Measurements from ENCODE around the gene MVB12B.
"Not testable (repeated sequence)": the region's sequence is repeated elsewhere in the genome, so short reads cannot be mapped to it uniquely, and the experiment has no call there.

The MVB12B gene

DNA sequence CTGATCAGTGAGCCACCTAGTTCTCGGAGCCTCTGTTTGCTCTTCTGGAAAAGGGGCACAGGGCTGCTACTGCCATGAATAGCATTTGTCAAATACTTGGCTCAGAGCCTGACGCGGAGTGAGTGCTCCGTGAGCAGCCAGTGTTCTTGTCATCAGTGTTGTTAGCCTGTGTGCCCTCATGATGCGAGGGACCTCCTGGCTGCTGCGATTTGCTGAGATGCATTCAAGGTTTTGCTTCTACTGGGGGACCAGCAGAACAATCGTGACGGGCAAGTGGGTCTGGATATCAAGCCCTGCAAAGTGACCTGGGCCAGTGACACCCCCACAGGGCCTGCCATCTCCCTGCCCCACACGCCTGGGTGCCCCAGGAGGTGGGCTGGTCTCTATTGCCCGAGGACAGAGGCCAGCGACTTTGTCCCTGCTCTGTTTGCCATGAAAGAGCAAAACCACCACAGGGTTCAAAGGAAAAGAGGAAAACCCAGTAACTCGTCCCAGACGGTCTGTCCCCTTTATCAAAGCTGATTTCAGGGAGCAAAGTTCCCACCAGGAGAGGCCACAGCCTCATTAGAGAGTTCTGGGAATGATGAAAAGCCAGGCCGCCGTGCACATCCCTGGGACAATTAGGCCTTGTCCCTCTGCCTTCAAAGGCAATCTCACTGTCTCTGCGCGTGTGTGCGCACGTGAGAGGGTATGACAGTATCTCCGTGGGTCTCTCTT lies 200.6 kb downstream of the MVB12B start:
- no peak for DNase-seq

DNA sequence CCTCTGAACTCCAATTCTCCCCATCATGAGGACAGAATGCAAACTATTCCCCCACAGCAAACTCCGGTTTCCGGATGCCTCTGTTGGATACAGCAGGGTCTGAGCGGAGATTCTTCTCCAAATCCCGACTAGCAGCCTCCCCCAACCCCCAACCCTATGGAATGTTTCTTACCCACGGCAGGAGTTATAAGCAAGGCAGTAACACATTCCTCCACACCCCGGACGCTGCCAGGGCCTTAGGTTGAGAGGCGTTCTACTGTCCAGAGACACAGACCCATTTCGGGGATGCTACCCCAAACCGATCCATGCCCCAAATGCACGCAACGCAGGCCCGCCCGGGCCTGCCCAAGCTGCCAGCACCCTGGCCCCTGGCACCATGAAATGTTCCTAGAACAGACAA lies 201.5 kb downstream of the MVB12B start:
- DNase-seq = no peak

DNA sequence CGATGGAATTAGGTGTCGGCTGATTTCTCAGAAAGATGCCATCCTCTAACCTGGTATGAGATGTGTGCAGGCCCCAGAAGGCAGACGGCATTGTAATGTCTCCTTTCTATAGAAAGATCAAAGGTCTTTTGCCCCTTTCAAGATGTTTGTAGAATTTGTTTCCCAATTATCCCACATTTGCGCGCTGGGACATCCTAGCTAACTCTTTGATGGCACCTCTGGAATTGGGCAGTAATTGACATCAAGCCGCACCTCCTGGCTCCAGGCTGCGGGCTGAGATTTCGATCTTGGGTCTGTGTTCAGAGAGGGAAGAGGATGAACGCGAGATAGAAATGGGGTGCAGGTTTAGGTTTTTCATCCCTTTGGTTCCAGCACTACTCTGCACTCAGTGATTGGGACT lies 202.3 kb downstream of the MVB12B start:
- no peak for DNase-seq

DNA sequence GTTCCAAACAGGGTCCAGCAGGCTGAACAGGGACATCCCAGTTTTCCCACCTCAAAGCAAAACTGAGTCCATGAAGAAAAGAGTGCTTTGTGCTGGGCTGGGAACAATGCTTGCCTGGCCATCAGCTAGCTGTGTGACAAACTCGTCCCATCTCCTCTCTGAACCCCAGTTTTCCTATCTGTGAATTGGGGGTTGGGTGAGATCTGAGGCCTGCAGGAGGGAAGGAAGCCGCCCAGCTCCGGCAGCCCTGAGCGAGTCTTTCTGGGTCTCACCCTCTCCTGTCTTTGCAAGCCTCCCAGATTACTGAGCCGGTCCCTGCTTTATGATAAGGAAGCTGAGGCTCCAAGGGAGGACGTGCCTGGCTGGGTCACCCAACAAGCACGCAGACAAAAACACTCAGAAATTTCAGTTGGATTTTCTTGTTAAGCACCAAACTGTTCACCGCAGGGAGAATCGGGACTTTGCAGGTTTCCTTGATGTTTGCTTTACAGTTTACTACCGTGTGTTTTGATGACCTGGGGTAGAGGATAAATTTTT lies 204.5 kb downstream of the MVB12B start:
- DNase-seq = no peak

DNA sequence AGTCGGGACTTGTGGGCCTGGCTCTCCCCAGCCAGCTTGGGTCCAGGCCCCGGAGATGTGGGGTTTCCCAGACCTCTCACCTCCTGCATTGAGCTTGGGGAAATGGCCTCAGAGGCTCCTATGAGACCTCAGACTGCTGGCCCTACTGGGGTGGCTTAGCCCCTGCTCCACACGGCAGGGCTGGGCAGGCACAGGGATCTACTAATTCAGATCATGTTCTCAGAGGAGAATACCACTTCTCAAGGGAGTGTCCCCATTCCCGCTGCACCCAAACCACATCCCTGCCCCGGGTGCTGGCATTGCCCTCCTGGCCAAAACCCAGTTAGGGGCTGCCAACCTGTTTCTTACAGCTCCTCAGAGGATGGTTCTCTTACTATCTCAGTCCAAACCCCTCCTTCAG lies 205.0 kb downstream of the MVB12B start:
- DNase-seq = no peak

DNA sequence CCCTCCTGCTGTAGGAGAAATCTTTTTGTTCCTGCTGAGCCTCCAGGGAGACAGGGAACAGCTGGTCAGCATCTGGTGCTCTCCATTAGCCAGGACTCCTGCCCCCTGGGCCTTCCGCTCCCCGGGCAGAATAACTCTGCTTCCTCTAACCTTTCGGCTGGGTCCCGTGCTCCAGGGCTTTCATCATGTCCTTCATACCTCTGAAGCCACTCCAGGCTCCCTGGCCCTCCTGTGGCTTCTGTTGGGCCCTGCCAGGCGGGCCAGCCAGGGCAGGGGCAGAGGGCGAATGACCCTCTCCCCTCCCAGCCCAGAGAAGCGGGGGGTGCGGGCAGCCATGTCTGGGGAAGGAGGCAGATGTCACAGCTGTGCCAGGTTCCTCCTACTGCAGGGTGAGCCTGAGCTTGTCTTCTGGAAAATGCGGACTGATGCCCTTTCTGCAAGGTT lies 205.4 kb downstream of the MVB12B start:
- no peak for DNase-seq

DNA sequence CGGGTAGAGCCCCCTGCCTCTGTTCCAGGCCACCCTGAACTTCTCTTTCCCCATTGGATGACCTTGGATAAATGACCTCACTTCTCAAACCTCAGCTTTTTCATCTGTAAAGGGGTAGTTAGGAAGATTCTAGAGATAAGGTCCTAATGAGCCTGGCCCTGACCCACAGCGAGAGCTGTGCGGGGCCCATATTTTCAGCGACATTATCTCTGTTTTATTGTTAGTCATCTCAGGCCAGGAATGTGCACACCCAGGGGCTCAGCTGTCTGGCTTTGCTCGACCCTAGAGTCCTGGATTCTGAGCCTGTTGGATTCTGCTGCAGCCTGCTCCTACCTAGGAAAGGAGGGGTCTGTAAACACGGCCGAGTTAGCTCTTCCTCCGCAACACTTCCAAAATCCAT lies 205.9 kb downstream of the MVB12B start:
- no peak for DNase-seq

DNA sequence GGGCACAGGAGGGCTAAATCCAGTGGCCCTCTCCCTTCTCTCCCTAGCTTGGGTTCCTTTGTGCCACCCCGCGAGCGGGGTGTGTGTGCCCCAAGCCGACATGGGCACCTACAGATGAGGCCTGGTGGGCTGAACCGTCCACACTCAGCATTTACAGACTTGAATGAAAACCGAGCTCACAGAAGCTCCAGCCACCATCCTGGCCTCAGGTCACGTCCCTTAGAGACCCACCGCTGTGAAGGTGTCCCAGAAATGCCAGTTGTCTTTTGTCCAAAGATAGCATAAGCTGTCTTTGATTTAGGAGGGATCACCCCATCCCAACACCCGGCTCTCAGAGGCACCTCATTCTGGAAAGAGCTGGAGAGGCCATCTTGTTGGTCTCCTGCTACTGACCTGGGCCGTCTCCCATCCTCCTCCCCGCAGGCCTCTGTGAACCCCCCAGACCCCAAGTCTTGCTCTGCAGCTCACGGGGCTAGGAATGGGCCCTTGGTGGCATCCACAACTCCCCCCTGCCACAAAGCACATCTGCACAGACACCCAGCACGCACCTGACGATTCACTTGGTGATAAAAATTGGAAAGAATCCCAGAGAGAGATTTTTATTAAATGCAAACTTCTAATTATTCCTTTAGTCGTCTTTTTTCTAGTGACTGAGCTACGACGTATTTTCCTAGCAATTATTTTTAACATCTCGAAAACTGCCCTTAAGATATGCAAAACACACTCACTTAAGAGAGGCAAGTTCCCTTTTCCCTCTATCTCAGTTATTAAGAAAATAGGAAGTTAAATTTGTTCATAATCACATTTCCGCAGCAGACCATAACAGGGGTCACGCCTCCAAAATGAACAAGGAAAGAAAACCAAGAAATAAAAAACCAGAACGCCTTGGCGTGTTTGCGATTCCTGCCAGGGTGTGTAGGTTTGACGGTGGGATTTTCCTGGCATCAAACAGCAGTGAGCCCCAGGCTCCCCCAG lies 206.6 kb downstream of the MVB12B start:
- DNase-seq = no peak

DNA sequence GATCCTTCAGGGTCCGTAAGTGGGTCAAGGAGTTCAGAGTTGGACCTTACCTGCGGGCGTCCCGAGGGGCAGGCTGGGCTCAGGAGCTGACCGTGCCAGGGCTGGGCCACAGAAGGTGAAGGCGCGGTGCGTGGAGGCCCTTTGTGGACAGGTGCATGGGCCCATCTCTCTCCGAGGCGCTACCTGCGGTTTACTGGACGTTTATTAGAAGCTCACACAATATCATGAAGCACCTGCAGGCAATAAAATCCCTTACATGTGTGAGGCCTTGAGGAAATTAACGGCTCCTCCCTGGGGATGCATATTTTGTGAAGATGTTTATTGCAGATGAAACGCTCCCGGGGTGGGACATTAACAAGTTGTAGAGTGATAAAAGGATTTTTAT lies 207.3 kb downstream of the MVB12B start:
- no peak for DNase-seq

DNA sequence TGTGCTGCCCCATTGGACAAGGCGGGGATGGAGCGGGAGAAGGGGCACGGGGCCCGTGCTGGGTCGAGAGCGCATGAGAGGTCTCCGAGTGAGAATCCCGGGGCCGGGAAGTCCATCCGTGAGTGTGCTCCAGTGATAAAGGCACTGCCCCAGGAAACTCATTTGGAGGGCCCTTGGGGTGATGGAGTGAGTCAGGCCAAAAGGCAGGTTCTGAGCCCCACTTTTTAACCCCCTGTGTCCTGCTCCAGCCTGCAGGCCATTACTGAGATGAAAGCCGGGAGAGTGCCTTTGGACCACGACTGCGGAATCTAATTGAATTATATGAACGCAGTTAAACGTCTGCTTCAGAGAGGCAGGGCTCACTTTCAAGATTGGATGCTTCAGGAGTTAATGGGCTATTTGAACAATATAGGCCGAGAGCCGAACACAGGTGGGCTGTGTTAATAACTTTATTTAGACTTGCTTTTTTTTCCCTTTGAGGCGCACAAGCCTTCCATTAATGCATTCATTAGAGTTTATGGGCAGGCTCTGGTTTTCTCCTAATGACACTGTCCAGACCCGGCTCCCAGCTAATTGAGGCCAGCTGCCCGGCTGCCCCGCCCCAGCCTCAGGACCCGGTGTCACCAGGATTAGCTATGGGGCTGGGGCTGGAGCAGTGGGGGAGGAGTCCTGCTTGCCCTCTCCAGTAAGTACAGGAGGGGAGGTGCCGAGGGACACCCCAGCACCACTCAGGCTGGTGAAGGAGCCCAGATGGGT lies 208.0 kb downstream of the MVB12B start:
- no peak for DNase-seq

DNA sequence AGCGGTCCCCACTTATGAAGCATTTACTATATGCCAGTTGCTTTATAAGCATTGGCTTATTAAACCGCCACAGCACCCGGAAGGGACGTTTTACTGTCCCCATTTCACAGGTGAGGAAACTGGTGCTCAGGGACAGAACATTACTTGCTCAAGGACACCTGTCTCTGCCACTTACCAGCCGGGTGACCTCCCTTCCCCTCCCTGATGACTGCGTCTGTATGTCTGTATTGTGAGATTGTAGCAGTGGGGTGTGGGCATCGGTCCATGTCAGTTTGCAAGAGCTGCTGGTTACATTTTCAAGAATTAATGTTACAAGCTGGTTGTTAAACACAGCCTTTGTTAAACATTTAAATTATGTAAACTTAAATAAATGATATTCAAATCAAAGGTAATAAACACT lies 209.5 kb downstream of the MVB12B start:
- no peak for DNase-seq

DNA sequence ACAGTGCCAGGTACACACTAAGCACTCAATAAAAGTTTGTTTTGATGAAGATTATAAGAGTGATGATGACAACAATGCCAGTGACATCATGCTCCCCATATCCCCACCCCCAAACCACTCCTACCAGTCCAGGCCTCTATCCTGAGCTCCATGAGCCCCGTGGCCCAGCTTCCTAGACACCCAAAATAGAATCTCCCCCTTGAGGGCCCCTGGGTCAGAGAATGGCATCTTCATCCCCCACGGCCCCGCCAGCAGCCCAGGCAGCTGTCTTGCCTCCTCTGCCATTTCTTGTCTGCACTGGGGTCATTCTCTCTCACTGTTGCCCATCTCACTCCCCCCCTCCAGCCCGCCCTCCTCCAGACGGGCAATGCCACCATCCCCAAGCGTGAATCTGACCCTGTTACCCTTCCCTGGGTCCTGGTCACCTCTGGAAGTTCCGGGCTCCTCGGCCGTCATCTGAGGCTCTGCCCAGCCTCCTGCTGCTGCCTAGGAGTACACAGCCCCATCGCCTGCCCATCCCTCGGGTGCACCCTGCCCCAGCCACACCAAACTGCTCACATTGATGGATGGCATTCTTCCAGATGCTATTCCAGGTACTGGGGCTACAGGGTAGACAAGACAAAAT lies 210.3 kb downstream of the MVB12B start:
- no peak for DNase-seq

DNA sequence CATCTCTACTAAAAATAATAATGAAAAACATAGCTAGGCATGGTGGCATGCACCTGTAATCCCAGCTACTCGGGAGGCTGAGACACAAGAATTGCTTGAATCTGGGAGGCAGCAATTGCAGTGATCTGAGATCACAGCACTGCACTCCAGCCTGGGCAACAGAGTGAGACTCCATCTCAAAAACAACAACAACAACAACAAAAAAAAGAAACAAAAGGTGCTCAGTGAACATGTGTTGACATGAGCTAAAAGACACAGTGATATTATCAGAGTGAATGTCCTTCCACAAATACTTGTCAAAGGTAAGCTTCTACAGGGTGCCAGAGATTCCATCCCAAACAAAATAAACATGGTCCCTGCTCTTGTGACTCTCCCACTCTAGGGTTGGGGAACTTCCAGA lies 211.9 kb downstream of the MVB12B start:
- DNase-seq = no peak

DNA sequence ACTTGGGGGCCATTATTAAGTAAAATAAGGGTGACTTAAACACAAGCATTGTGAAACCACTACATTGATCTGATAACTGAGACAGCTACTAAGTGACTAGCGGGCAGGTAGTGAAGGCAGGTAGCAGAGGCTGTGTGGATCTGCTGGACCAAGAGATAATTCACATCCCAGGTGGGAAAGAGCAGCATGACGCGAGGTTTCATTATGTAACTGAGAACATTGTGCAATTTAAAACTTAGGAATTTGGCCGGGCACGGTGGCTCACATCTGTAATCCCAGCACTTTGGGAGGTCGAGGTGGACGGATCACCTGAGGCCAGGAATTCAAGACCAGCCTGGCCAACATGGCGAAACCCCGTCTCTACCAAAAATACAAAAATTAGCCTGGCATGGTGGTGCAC lies 213.8 kb downstream of the MVB12B start:
- DNase-seq = not testable (repeated sequence)

DNA sequence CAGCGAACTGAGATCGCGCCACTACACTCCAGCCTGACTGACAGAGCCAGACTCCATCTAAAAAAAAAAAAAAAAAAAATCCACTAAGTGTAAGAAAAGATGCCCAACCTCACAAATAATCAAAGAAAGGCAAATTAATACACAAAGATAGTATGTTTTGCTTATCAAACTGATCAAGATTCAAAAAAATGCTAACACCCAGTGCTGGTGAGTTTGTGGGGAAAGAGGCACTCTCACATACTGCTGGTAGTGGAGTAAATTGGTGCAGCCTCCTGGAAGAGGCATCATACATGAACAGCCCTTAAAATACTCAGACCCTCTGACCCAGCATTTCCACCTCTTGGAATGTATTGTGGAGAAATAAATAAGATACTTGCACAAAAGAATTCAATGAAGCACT lies 216.9 kb downstream of the MVB12B start:
- DNase-seq = no peak

DNA sequence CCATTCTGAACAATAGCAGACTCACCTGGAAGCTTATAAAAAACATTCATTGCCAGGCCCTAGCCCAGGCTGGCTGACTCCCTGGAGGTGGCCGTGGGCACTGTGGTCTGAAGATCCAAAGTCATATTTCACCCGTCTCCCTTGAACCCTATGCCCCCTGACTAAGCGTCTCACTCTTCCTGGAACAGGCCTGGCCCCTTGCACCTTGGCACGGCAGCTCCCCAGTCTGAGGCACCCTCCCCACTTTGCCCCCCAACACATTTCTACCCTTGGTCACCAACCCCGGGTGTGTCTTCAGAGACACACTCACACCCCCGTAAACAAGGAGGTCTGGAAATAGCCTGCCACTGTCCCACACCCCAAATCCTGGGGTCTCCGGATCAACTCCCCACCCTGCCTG lies 218.5 kb downstream of the MVB12B start:
- DNase-seq = no peak

DNA sequence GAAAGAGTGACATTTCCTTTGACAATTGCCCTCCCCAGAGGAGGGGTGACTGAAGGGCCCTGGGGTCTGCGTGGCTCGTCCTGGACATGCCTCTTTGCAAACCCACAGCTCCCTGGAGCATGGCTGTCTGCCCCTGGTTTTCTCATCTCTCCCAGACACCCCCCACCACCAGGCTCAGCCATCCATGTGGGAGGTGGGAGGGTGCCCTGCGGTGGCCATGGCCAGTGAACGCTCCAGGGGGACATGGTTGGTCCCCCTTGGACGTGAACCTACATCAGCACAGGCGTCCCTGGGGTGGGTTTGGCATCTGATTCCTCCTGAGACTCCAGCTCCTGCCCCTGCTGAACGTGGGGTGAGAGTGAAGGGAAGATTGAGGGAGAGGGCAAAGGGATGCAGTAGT lies 219.4 kb downstream of the MVB12B start:
- DNase-seq = no peak

DNA sequence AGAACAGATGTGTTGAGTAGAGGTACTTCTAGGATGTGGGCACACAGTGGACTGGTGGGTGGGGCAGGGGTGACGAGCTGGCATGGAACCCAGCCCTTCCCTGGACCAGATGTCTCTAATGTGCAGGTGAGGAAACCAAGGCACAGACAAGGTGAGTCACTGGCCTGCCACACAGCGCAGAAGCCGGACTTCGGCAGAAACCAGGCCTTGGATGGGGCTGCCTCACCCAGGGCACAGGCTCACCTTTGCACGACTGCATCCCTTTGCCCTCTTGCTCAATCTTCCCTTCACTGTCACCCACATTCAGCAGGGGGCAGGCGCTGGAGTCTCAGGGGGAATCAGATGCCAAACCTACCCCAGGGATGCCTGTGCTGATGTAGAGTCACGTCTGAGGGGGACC lies 221.7 kb downstream of the MVB12B start:
- DNase-seq = no peak

DNA sequence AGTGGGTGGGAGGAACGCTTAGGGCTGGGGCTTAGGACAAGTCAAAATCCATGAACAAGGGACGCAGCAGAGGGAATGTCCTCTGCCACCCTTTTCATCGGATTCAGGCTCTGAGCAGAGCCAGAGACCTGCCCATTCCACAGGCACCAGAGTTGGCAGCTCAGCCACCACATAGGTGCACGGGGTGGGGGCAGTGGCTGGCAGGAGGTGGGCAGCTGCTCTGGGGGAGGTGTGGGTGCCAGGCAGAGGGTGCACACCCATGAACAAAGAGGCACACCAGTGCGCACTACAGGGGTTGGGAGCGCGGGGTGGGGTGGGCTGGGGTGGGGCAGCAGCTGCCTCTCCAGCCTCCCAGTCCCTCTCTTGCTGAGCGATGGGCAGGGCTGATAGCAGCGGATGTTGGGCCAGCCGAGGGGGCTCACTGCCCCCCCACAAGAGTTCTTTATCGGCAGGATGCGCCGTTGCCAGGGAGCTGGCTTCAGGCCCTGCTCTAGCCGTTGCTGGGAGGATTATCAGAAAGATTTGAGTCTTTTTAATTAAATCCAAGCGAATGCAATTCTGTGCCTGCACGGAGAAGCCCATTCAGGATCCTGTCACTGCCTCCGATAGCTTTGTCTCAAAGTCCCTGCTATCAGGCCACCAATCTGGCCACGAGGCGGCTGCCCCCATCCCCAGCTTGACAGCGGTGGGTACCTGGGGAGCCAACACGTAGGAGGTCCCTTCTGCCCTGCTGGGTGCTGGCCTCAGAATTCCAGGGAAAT lies 222.8 kb downstream of the MVB12B start:
- DNase-seq = no peak

DNA sequence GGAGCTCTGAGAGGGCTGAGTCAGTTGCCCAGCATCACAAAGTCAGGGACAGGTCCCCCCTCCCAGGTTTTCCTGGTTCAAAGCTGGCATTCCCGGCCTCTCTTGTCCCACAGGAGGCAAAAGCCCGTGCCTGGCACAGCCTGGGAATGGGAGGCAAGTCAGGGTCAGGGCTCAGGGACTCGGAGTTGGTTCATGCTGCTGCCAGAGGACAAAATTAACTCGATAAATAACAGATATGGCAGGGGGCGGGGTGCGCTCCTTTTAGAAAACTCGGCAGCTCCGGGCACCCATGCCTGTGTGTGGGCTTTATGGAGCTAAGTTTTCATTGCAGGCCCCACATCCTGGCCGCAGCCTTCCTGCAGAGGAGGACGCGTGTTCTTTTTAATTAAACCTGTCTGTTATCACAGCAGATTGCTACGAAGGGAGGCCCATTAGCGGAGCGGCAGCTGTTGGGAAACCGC lies 224.3 kb downstream of the MVB12B start:
- no peak for DNase-seq

DNA sequence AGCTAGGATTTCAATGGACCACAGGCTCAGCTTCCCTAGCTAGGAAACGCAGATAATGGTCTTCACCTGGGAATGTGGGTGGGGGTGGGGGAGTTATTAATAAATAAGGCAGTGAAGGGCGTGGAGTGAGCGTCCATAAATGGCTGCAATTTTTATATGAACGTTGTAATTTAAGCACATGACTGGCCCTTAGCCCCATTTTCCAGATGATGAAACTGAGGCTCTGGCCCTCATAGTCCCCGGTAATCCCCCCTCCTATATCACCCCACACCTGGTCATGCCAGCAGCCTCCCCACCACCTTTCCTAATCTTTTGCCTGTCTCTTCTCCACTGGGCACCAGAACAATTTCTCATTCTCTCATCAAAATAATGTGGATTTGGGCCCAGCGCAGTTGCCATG lies 225.2 kb downstream of the MVB12B start:
- DNase-seq = no peak

DNA sequence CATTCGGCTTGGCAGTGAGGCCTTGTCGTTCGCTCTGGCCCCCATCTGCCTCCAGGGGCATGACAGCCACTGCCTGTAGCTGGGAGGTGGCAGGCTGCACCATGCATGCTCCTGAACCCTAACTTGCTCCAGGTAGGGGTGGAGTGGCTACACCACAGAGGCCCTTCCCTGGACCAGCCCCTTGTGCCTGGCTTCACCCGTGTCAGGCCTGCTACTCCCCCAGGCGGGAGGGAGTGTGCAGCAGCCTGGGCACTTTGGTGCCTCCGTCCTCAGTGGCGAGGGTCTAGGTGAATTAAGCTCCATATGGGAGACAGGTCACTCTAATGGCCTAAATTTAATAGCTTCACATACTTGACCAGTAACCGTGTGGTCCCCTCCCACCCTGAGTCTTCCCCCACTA lies 227.7 kb downstream of the MVB12B start:
- DNase-seq = no peak

All from activated CD4-positive, alpha-beta T cell treated with anti-CD3 and anti-CD28 coated beads, Interleukin-2, amount 50 U/mL, for 16 hours (primary cell).